Measurements from ENCODE around the gene PCSK9.

PCSK9 gene

GRCh38 chr1:55051169-55051568 is 11.8 kb downstream of the PCSK9 start:
- ChIA-PET POLR2A (no interaction called here), CTCF (no interaction called here)
- peak; percentile 56 for TF ChIP-seq PKNOX1 (IDR thresholded peaks at IDR 0.05)
- no peak for TF ChIP-seq FOXM1 (IDR thresholded peaks at IDR 0.05; ENCODE audit: borderline replicate concordance)
- no peak for DNase-seq (ENCODE audit: extremely low spot score)

GRCh38 chr1:55051621-55052020 is 12.3 kb downstream of the PCSK9 start:
- DNase-seq (ENCODE audit: extremely low spot score): no peak
- ChIA-PET CTCF (no interaction called here), POLR2A (no interaction called here)
- TF ChIP-seq ARNT (IDR thresholded peaks at IDR 0.05) (no peak), SUZ12 (IDR thresholded peaks at IDR 0.05) (no peak), L3MBTL2 (conservative IDR thresholded peaks at IDR 0.05) (no peak), BHLHE40 (IDR thresholded peaks at IDR 0.05; ENCODE audit: borderline replicate concordance) (no peak), CTBP1 (IDR thresholded peaks at IDR 0.05; ENCODE audit: borderline replicate concordance) (no peak), HDGF (IDR thresholded peaks at IDR 0.05; ENCODE audit: borderline replicate concordance) (no peak), FOXA1 (IDR thresholded peaks at IDR 0.05) (no peak), NFRKB (IDR thresholded peaks at IDR 0.05) (no peak), FOXK2 (IDR thresholded peaks at IDR 0.05) (no peak), PKNOX1 (IDR thresholded peaks at IDR 0.05) (no peak), FOXM1 (IDR thresholded peaks at IDR 0.05; ENCODE audit: borderline replicate concordance) (no peak), LEF1 (IDR thresholded peaks at IDR 0.05; ENCODE audit: borderline replicate concordance) (no peak), SP1 (IDR thresholded peaks at IDR 0.05) (no peak), ELF4 (IDR thresholded peaks at IDR 0.05) (no peak), ZNF384 (IDR thresholded peaks at IDR 0.05) (no peak), TARDBP (IDR thresholded peaks at IDR 0.05) (no peak)

- TF ChIP-seq TARDBP (IDR thresholded peaks at IDR 0.05): no peak
- no peak for TF ChIP-seq ARNT (IDR thresholded peaks at IDR 0.05)
- TF ChIP-seq L3MBTL2 (conservative IDR thresholded peaks at IDR 0.05): no peak
- TF ChIP-seq SUZ12 (IDR thresholded peaks at IDR 0.05): no peak
- TF ChIP-seq FOXK2 (IDR thresholded peaks at IDR 0.05): no peak
- TF ChIP-seq FOXA1 (IDR thresholded peaks at IDR 0.05): no peak
- no peak for TF ChIP-seq ELF4 (IDR thresholded peaks at IDR 0.05)
- TF ChIP-seq HDGF (IDR thresholded peaks at IDR 0.05; ENCODE audit: borderline replicate concordance): no peak
- TF ChIP-seq SP1 (IDR thresholded peaks at IDR 0.05): no peak
- TF ChIP-seq CTBP1 (IDR thresholded peaks at IDR 0.05; ENCODE audit: borderline replicate concordance): no peak
- no peak for TF ChIP-seq ZNF384 (IDR thresholded peaks at IDR 0.05)
- no peak for TF ChIP-seq PKNOX1 (IDR thresholded peaks at IDR 0.05)
- no peak for TF ChIP-seq LEF1 (IDR thresholded peaks at IDR 0.05; ENCODE audit: borderline replicate concordance)
- no peak for TF ChIP-seq NFRKB (IDR thresholded peaks at IDR 0.05)
- no peak for TF ChIP-seq BHLHE40 (IDR thresholded peaks at IDR 0.05; ENCODE audit: borderline replicate concordance)
- TF ChIP-seq FOXM1 (IDR thresholded peaks at IDR 0.05; ENCODE audit: borderline replicate concordance): no peak
- CTCF ChIA-PET: no interaction called here
- no peak for DNase-seq (ENCODE audit: extremely low spot score)
- POLR2A ChIA-PET: no interaction called here
Observed at GRCh38 chr1:55052221-55053142, 13.1 kb downstream of the PCSK9 start.

GRCh38 chr1:55053265-55053954 is 14.1 kb downstream of the PCSK9 start:
- no peak for TF ChIP-seq ARNT (IDR thresholded peaks at IDR 0.05)
- TF ChIP-seq HDGF (IDR thresholded peaks at IDR 0.05; ENCODE audit: borderline replicate concordance): no peak
- TF ChIP-seq NFRKB (IDR thresholded peaks at IDR 0.05): no peak
- no peak for TF ChIP-seq FOXA1 (IDR thresholded peaks at IDR 0.05)
- no peak for TF ChIP-seq FOXK2 (IDR thresholded peaks at IDR 0.05)
- no peak for TF ChIP-seq ELF4 (IDR thresholded peaks at IDR 0.05)
- no peak for TF ChIP-seq PKNOX1 (IDR thresholded peaks at IDR 0.05)
- TF ChIP-seq L3MBTL2 (conservative IDR thresholded peaks at IDR 0.05): no peak
- no peak for TF ChIP-seq CTBP1 (IDR thresholded peaks at IDR 0.05; ENCODE audit: borderline replicate concordance)
- no peak for TF ChIP-seq FOXM1 (IDR thresholded peaks at IDR 0.05; ENCODE audit: borderline replicate concordance)
- no peak for TF ChIP-seq SUZ12 (IDR thresholded peaks at IDR 0.05)
- no peak for TF ChIP-seq BHLHE40 (IDR thresholded peaks at IDR 0.05; ENCODE audit: borderline replicate concordance)
- TF ChIP-seq LEF1 (IDR thresholded peaks at IDR 0.05; ENCODE audit: borderline replicate concordance): no peak
- TF ChIP-seq SP1 (IDR thresholded peaks at IDR 0.05): no peak
- TF ChIP-seq ZNF384 (IDR thresholded peaks at IDR 0.05): no peak
- no peak for DNase-seq (ENCODE audit: extremely low spot score)
- ChIA-PET CTCF (no interaction called here), POLR2A (no interaction called here)

- POLR2A ChIA-PET: no interaction called here
- TF ChIP-seq BHLHE40 (IDR thresholded peaks at IDR 0.05; ENCODE audit: borderline replicate concordance) (no peak), PKNOX1 (IDR thresholded peaks at IDR 0.05) (no peak), FOXA1 (IDR thresholded peaks at IDR 0.05) (no peak), FOXK2 (IDR thresholded peaks at IDR 0.05) (no peak), ZNF384 (IDR thresholded peaks at IDR 0.05) (no peak), ARNT (IDR thresholded peaks at IDR 0.05) (no peak), ELF4 (IDR thresholded peaks at IDR 0.05) (no peak), CTBP1 (IDR thresholded peaks at IDR 0.05; ENCODE audit: borderline replicate concordance) (no peak), NFRKB (IDR thresholded peaks at IDR 0.05) (no peak), SP1 (IDR thresholded peaks at IDR 0.05) (no peak), FOXM1 (IDR thresholded peaks at IDR 0.05; ENCODE audit: borderline replicate concordance) (no peak), L3MBTL2 (conservative IDR thresholded peaks at IDR 0.05) (no peak), TARDBP (IDR thresholded peaks at IDR 0.05) (no peak), LEF1 (IDR thresholded peaks at IDR 0.05; ENCODE audit: borderline replicate concordance) (no peak), HDGF (IDR thresholded peaks at IDR 0.05; ENCODE audit: borderline replicate concordance) (no peak), SUZ12 (IDR thresholded peaks at IDR 0.05) (no peak)
- DNase-seq (ENCODE audit: extremely low spot score): no peak
- CTCF ChIA-PET: no interaction called here
Observed at GRCh38 chr1:55054396-55054795, 15.0 kb downstream of the PCSK9 start.
